Ammon's horn (tissue), 1 donor: ENCODE results near the gene SUPT20H.

Experiments
- DNase-seq: peaks from one replicate; pipeline ENCODE4 v3.0.0-alpha.2; 2016; ENCODE audit warnings: low spot score

Gene SUPT20H

DNA sequence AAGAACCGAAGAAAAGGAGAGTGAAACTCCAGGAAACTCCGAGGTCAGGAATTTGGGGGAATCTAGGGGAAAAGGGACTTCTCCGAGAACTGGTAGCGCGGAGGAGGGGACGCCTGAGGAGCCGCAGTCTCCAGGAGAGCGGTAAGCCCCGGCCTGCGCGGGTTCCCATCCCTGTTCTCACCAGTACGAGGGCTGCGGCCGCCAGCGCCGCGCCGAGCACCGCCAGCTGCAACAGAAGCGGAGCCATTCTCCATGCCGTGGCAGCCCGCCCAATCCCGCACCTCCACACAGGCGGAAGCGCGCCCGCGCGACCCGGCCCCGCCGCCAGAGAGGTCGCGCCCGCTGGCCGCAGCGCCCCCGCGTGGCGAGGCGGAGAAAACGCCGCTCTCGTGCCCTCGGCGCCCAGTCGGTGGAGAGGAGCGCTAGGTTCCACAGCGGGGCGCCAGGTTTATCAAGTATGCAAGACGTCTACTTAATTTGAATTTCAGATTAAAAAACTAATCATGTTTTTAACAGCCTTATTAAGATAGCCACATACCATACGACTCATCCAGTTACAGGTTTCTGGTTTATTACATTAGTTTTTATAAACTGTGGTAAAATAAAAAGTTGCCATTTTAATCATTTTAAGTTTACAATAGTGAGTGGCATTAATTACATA, 60.3 kb downstream of the SUPT20H start, which contains the start of gene ALG5:
ALG5 (minus strand) TSS at position 287 of the 661 bp plus-strand sequence; CDS start at position 247, 40 bp downstream.
- peak; percentile 92 for DNase-seq

GRCh38 chr13:36998624-36999041, 60.9 kb downstream of the SUPT20H start:
- peak; percentile 12 for DNase-seq

- no peak for DNase-seq
These were observed 61.6 kb downstream of the SUPT20H start for GRCh38 chr13:36997716-36998427.

DNA sequence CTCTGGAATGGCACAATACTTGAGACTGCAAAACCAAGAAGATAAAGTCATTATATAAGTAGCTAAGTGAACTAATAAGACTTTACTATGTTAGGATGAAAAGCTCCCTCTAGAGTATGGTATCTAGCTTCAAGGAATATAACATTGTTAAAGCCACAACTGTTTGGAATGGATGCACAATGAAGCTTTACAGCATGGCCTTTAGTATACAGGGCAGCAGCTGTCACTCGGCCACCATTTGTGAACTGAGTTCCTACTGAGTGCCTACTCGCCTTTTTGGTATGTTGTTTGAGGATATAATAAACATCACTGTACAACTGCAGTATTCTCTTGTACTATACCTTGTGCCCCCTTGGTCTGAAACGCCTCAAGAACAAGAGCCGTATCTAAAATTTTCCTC, 67.1 kb downstream of the SUPT20H start:
- no peak for DNase-seq

DNA sequence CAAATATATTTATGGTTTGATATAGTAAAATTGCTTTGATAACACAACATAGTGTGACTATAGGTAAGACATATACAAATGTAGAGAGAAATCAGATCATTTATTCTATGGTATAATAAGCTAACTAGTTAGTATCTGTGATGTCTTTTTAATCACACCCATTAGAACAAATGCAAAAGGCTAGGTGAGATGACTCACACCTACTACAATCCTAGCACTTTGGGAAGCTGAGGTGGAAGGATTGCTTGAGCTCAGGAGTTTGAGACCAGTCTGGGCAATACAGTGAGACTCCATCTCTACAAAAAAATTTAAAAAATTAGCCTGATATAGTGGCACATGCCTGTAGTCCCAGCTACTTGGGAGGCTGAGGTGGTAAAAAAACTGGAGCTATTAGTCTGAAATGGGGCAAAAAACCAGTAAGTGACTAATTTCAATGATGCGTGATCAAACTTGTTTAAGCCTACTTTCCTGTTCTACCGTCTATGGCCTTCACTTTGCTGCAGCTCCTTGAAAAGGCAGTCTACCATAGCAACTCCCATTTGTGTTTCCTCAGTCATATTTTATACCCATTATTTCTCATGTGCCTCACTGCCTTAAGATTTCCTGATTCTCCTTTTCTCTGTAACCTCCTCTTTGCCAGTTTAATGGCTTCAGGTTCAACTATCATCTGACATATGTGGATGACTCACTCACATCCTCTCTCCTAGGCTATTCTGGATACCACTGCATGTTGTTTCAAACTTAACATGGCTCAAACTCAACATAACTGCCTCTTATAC, 72.8 kb downstream of the SUPT20H start:
- DNase-seq = no peak

DNA sequence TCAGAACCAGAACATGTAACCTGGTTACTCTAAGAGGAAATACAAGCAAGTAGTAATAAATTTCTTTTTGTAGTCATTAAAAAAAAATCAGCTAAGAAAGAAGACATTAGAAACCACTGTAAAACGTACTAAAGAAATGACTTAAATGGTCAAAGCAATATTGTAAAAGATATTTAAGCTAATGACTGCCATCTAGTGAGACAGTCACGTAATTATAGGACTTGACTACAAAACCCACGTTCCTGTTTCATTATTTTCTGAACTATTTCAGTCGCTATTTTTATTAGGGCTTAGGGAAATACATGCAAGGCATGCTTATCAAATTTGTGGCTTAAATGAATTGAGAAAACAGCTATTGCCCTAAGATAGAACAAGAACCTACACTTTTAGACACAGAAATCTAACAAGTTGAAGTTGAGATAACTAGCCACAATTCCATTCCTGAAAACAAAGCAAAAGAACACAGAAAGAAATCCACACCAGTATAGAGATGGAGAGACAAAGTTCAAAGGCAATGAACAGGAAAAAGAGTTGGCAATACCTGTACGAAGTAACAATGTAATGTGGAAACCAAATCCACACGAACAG, 78.2 kb downstream of the SUPT20H start:
- DNase-seq = peak; percentile 47

DNA sequence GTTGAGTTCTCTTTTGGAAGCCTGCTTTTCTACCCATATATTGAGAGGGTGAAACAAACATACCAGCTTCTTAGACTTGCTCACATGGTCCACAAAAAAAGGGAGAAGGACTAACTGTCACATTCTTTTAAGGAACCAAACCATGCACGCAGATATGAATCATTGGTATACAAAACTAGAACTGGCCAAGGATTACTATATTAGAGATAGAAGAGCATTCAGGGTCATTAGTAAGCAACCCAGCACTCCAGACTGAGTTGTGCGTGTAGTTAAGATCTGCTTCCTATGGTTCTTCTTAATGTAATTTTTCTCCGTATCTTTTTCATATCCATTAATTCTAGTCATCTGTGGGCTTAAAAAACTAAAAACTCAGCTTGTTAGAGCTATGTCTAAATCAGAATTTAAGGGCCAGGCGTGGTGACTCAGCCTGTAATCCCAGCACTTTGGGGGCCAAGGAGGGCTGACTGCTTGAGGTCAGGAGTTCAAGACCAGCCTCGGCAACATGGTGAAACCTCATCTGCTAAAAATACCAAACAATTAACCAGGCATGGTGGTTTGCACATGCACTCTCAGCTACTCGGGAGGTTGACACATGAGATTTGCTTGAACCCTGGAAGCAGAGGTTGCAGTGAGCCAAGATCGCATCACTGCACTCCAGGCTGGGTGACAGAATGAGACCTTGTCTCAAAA, 80.0 kb downstream of the SUPT20H start:
- no peak for DNase-seq

DNA sequence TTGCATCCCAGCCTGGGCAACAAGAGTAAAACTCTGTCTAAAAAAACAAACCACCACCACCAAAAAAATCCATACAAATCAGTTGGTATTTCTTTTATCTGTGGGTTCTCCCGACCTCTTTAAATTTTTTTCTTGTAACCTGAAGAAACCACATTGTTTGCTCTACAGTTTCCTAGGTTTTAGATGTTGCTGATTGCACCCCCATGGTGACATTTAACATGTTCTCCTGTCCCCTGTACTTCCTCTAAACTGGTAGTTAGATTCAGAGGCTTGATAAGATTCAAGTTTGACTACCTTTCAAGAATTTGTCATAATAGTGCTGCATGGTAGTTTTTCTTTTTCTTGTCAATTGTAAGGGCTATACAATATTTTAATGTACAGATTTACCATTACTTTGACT, 84.3 kb downstream of the SUPT20H start:
- DNase-seq = no peak

DNA sequence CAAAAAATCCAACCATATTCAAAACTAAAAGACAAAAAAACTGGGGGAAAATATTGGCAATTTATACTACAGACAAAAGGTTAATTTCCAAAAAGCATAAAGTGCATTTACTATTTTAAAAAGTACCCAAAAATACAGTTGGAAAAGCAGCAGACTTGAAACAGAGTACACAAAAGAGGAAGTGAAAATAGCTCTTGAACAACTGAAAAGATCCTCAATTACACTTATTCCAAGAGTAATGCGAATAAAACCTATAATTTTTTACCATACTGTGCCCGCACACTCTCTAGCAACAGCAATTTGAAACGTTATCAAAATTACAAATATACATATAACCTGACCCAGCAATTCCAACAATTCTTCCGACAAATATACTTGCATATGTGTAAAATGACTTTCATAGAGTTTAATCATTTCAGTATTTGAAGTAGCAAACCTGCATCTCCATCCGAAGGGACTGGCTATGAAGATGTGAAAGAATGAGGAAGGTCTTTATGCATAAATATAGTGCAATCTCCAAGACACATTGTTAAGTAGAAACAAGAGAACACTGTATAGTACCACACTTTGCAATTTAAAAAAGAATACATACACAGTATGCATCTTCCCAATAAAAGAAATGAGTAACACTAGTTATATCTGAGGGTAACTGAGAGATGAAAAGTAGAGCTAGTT, 85.7 kb downstream of the SUPT20H start:
- no peak for DNase-seq

GRCh38 chr13:36973009-36973408, 86.5 kb downstream of the SUPT20H start:
- no peak for DNase-seq

DNA sequence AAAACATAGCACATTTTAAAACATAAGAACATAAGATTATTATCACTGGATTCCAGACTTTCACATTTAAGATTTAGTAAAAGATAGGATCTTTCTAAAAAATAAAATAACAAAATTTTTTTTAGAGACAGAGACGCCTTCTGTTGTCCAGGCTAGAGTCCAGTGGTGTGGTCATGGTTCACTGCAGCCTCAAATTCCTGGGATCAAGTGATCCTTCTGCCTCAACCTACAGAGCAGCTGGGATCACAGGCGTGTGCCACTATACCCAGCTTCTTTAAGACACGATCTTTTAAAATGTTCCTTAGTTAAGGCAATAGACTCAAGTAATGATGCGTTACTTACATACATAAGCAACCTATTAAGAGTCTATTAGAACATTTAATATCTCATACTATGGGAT, 93.1 kb downstream of the SUPT20H start:
- no peak for DNase-seq

DNA sequence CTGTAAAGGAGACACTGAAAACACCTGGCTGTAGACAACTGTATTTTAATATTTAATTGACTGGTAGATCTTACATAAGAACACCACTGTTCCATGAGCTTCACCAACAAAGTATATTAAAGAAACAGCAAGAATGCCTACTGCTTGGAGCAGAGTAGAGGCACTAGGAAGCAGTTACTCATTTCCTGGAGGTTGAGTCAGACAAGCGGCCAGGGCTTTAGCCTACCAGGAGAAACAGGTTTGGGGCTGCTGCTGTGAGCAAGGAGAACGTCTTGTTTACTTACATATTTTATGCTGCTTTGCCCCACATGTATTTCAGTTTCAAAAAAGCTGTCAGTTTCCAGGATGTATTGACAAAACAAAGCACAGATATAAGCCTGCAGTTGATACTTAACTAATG, 93.7 kb downstream of the SUPT20H start:
- DNase-seq = no peak

DNA sequence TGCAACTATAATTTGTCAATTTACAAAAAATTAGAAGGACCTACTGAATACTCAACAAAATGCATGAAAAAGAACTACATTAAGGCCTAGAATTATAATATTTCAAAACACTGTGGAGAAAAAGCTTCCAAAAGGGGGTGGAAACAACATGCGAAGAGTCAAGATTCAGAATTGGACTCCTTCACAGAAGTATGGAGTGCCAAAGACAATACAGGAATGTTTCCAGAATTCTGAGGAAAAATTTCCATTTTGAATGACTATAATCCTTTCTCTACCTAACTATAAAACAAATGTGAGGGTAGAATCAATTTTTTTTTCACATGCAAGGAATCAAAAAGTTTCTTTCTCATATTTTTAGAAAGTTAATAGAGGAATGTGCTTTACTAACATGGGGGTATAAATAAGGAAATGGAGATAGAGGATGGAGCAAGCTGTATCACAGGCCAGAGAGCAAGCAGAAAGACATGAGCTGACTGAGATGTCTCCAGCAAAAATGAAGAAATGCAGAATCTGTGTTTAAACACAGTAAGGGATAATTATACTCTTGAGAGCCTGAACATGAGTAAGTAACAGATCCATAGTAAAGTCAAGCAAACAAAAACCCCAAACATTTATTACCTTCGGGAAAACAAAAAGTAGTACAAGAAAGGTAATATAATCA, 99.9 kb downstream of the SUPT20H start:
- no peak for DNase-seq
